B cell (primary cell): ENCODE data around the gene CRIM1.

Experiments
- CTCF ChIP-seq: fragments of 200-600 bp; IDR thresholded peaks from one replicate; pipeline ENCODE4 v1.8.0; 2022; ENCODE audit warnings: antibody characterized with exemption, mild to moderate bottlenecking
- EZH2 ChIP-seq: IDR thresholded peaks from 2 replicates; pipeline ENCODE4 v1.6.1; 2012; ENCODE audit warnings: borderline replicate concordance, low read depth, mild to moderate bottlenecking, moderate library complexity, low read length; ENCODE audit not compliant: insufficient read depth, poor library complexity, severe bottlenecking

- TF ChIP-seq CTCF = no peak
- TF ChIP-seq EZH2 = no peak
Observed at GRCh38 chr2:36376319-36376765, 20.8 kb downstream of the CRIM1 start.
